Left renal cortex interstitium (tissue), 4 donors: ENCODE results near the gene PPP2CA. TPM values are rescaled to one million over a fixed set of nuclear protein-coding genes. Genes with fewer than 3 reads are reported as not detected.
"Not testable (repeated sequence)": the region's sequence is repeated elsewhere in the genome, so short reads cannot be mapped to it uniquely, and the experiment has no call there.

ENCODE experiments used
- DNase-seq, 4 donors: peaks; one replicate each; pipeline ENCODE4 v3.0.0-alpha.2; 2013; ENCODE audit warnings: low read depth in 4 of 4, low spot score in 2 of 4, missing footprints in 1 of 4
- polyA plus RNA-seq, 4 donors: library from polyadenylated mRNA; unstranded; fragments of 120-200 nt; gene quantifications; one replicate each; pipeline ENCODE4 v1.2.1, GENCODE V29; 2013; ENCODE audit not compliant: insufficient read length in 4 of 4

Gene PPP2CA
- polyA plus RNA-seq, 4 donors, result 196 to 224 (median 204) TPM

DNA sequence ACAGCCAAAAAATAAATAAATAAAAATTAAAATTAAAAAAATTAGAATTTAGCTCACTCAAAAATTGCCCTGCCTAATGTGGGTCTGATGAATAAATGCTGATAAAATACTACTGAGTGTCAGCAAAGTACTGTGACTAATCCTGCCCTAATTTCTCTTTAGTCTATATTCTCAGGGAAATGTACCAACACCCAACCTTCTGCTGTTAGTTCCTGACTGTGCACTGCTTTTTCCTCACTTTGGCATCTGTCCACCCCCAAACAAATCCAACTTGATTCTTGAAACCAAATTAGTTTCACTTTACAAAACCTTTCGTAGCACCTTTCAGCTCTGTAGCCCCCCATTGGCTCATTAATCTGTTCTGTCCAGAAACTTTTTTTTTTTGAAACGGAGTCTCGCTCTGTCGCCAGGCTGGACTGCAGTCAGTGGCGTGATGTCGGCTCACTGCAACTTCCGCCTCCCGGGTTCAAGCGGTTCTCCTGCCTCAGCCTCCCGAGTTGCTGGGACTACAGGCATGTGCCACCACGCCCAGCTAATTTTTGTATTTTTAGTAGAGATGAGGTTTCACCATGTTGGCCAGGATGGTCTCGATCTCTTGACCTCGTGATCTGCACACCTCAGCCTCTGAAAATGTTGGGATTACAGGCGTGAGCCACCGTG lies 73.6 kb downstream of the PPP2CA start:
- not testable (repeated sequence) for DNase-seq

DNA sequence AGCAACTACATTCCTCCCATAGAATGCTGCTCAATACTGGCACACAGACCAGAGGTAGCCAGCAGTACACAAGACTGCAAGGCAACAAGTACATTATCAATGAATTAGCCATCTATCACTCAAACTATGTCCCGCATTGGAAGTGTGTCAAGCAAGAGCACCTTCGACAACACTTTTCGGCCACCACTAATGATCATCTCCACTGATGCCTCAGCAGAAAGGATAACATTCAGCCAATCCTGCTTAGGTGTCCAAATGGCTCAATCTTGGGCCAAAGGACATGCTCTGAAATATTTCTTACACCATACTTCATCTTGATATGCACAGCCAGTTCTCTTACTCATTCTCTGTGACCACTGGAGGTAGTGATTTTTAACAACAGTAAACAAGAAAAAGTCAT lies 74.2 kb downstream of the PPP2CA start:
- no peak for DNase-seq

GRCh38 chr5:134149571-134150303 lies 76.1 kb downstream of the PPP2CA start:
- no peak for DNase-seq

DNA sequence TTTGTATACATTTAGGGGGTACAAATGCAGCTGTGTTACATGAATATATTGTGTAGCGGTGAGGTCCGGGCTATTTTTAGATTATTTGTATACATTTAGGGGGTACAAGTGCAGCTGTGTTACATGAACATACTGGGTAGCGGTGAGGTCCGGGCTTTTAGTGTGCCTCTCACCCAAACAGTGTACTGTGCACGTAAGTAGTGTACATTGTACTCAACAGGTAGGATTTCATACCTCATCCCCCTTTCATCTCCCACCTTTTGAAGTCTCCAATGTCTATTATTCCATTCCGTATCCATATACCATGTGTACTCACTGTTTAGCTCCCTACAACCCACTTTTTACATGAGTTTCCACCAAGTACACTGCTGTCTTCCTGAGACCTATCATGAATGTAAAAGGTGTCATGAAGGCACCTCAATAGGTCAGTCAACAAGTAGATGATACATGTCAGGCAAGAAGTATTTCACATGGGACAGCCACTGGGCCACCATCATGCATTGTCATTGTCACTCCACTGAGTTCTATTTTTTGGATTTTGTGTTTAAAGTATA lies 76.8 kb downstream of the PPP2CA start:
- no peak for DNase-seq

DNA sequence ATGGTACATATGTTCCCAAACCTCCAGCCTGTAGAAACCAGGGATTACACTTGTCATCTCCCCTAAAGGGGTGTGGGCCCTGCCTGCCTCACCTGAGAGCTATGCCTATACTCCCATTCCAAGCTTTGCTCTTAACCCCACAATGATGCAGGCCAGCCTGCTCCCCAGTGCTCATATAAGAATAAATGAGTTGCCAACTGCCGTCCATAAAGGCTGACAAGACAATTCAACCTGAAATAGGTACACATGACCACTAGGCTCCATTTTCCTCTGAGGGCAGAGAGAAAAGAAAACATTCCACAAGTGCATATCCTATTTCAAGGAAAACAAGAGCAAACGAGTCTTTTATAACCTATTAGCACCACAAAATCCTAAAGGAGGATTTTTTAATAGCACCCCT lies 77.6 kb downstream of the PPP2CA start:
- peak in 1 of 4 donors; percentile 20 for DNase-seq

GRCh38 chr5:134146651-134147518 lies 79.0 kb downstream of the PPP2CA start:
- DNase-seq, result no peak

- peak in 3 of 4 donors; percentile 34 to 52 (median 49) for DNase-seq
Measured at GRCh38 chr5:134145779-134146581, 79.9 kb downstream of the PPP2CA start.

DNA sequence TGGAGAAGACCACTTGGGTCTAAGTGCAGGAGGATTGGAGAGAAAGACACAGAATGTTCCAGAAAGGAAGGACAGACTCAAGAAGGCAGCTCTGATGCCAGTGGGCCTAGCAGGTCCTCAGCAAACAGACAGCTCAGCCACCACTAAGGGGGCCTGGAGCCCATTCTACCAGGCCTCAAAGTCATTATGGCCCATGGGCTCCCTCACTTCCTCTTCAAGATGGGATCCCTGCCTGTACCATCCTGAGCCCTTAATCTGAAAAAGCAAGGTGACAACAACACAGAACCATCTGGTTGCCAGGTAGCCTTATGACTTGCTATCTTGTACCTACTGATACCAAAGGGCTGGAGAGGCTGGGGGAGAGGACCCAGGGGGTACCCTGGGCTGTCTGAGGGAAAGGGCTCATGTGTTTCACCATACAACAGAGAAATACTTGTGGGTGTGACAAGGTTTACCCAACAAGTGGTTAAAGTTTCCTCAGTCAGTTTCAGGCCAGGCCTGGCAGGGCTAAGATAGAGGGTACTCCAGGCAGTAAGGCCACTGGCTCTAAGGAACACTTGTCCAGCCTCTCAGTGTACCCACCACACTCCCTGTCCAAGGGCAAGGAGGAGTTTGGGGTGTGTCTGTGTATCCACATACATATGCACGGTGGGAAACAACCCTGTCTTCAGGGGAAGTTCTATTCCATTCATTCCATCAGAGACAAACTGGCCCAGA lies 80.7 kb downstream of the PPP2CA start:
- no peak for DNase-seq

Other genes with a start within 250 kb of the PPP2CA start
- 100 to 1,000 TPM; 160 to 196 (median 183) TPM for gene VDAC1, start 221.1 kb downstream of the PPP2CA start, polyA plus RNA-seq
- 10 to 100 TPM; 10.9 to 17.3 (median 14.1) TPM for gene TCF7, start 111.4 kb downstream of the PPP2CA start, polyA plus RNA-seq
- 100 to 1,000 TPM; 660 to 997 (median 756) TPM for gene SKP1, start 49.1 kb downstream of the PPP2CA start, polyA plus RNA-seq
- 1 to 10 TPM; 5.5 to 8.5 (median 6.7) TPM for gene CDKL3, start 141.1 kb upstream of the PPP2CA start, polyA plus RNA-seq
- gene UBE2B, start 145.5 kb upstream of the PPP2CA start, polyA plus RNA-seq, result 100 to 1,000 TPM; 111 to 150 (median 129) TPM
- 10 to 100 TPM; 30.8 to 32.7 (median 32.0) TPM for gene CDKN2AIPNL, start 185.8 kb upstream of the PPP2CA start, polyA plus RNA-seq